GM12801 (cell line): ENCODE results near the gene RIMS4.

Source experiments
- CTCF ChIP-seq: IDR thresholded peaks from one replicate; pipeline ENCODE4 v1.5.1; 2011; ENCODE audit warnings: control low read depth; ENCODE audit not compliant: insufficient read length; ENCODE audit errors: extremely low read depth

The RIMS4 gene

GRCh38 chr20:44736170-44737021 lies 74.0 kb downstream of the RIMS4 start:
- TF ChIP-seq CTCF, result no peak

DNA sequence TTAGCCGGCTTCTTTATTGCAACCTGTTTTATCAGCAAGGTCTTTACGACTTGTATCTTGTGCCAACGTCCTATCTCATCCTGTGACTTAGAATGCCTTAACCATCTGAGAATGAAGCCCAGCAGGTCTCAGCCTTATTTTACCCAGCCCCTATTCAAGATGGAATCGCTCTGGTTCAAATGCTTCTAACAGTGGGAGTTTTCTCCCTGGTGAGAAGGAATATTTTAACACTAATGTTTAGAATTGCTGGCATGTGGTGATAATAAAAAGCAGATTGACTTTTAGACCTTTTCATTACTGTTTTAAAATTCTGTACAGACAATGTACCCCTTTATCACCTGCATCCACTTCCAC lies 74.6 kb downstream of the RIMS4 start:
- no peak for TF ChIP-seq CTCF

DNA sequence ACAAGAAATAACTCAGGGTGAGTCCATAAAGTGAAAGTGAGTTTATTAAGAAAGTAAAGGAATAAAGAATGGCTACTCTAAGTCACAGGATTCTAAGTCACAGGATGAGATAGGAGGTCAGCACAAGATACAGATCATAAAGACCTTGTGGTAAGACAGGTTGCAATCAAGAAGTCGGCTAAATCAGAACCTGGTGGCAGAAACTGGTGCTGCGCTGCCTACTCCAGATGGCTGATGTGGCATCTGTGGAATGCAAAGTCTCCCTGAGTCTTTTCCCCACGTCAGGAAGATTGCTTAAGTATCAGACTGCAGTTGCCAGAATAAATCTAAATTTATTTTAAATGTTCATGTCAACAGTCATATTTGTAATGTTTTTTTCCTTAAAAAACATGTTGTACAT lies 75.4 kb downstream of the RIMS4 start:
- no peak for TF ChIP-seq CTCF

- no peak for TF ChIP-seq CTCF
These were observed 76.8 kb downstream of the RIMS4 start for GRCh38 chr20:44733341-44734069.

DNA sequence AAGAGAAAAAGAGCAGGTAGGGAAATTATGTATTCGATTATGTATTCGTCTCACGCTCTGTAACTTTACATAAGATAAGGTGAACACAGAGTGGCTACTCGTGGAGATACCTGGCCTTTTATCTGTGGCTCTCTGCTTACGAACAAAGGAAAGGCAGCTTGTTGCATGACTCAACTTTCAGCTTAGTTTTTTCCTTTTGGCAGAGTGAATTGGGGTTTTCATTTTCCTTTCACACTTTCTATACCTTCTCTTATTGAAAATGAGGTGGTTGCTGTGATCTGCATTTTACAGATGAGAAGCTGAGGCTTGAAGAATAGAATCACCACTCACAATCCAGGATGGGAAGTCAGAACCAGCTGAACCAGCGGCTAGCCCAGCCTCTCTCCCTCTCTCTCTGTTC lies 78.0 kb downstream of the RIMS4 start:
- no peak for TF ChIP-seq CTCF

DNA sequence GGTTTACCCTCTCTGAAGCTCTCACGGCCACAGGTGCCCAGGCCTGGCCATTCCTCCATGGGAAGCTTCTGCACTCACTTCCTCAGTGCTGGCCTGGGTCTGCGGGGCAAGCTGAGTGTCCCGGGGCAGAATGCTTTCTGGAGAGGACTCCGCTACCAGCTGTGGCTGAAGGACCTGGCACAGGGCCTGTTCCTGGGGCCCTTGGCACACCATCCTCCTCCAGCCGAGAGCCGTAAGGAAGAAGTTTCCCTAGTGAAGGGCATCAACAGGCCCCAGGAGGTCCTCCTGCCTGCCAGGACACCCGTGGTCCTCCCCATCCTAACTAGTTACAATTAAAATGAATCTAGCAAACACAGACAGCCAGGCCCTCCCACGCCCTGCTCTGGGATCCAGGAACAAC lies 78.7 kb downstream of the RIMS4 start:
- no peak for TF ChIP-seq CTCF

DNA sequence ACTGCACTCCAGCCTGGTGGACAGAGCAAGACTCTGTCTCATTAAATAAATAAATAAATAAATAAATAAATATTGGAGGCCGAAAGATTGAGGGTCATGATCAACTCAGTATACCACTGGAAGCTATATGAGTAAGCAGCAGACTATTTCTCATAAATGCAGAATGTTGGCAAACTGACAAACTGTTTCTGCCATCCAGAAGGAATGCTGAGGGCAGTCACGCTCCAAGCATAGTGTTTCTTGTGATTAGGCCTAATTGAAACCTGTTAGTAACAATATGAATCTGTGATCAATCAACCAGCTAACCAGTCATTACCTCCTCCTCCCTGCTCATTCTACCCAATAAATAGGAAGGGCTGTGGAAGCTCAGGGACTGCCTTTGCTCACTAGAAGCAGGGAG lies 79.9 kb downstream of the RIMS4 start:
- no peak for TF ChIP-seq CTCF
